ENCODE data around the gene C3orf52.

The C3orf52 gene

DNA sequence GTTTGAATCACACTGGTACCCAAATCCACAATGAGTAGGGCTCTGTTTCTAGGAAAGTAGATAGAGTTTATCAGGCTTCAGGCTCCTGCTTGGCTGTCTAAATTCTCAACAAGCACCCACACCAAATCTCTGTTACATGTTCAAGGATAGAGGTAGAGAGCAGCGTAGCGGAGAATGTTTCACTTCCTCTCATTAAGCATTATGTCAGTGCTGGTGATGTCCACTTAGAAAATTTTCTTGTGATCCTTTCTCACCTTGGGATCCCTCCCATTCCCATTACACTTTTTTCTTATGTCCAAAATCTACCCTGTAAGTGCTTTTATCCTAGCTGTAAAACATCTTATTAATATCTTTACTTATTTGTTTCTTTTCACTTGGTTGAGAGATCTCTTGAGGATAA is 81.6 kb downstream of the C3orf52 start:
- H3K36me3 ChIP-seq (ENCODE audit: control insufficient read depth in 5 of 5, insufficient read depth in 5 of 5, low read length in 5 of 5), result no peaks in the 10 kb centered on the region
- H3K27me3 ChIP-seq (ENCODE audit: control insufficient read depth in 5 of 5, insufficient read depth in 4 of 5, low read length in 5 of 5), result no peaks in the 10 kb centered on the region
- H3K9me3 ChIP-seq (ENCODE audit: control insufficient read depth in 5 of 5, low read length in 5 of 5), result peaks cover 0 to 7% (median 0%) of the 10 kb centered on the region in 5 donors
- H3K9ac ChIP-seq (ENCODE audit: low read length in 5 of 5), result no peak overlapping the region
- H3K4me1 ChIP-seq (ENCODE audit: control insufficient read depth in 5 of 5, insufficient read depth in 5 of 5, low read length in 5 of 5), result no peaks in the 10 kb centered on the region
- H3K4me3 ChIP-seq (ENCODE audit: low read depth in 1 of 5, low read length in 5 of 5), result no peak overlapping the region
- H3K27ac ChIP-seq (ENCODE audit: low read depth, low read length), result no peak overlapping the region
